Ectodermal cell (in vitro differentiated cells): Measurements from ENCODE around the gene EFNA1. TPM values are rescaled to one million over a fixed set of nuclear protein-coding genes. Genes with fewer than 3 reads are reported as not detected.
A peak's percentile ranks its signal among the peaks of the same experiment; 100 is the strongest.

Experiments
- H3K27ac ChIP-seq: 2 replicates; pipeline ENCODE4 v1.7.0; 2013; ENCODE audit warnings: mild to moderate bottlenecking, low read depth, low read length; ENCODE audit not compliant: insufficient read depth, poor library complexity, severe bottlenecking
- H3K27me3 ChIP-seq: 2 replicates; pipeline ENCODE4 v1.7.0; 2013; ENCODE audit warnings: mild to moderate bottlenecking, low read length; ENCODE audit not compliant: insufficient read depth, control insufficient read depth, poor library complexity, severe bottlenecking
- H3K36me3 ChIP-seq: one replicate; pipeline ENCODE4 v1.7.0; 2013; ENCODE audit warnings: low read length; ENCODE audit not compliant: control insufficient read depth, insufficient read depth
- H3K4me1 ChIP-seq: one replicate; pipeline ENCODE4 v1.7.0; 2013; ENCODE audit warnings: low read length; ENCODE audit not compliant: control insufficient read depth, insufficient read depth
- H3K4me3 ChIP-seq: 2 replicates; pipeline ENCODE4 v1.7.0; 2013; ENCODE audit warnings: low read depth, low read length, control low read depth; ENCODE audit not compliant: insufficient read depth
- H3K9me3 ChIP-seq: 2 replicates; pipeline ENCODE4 v1.7.0; 2013; ENCODE audit warnings: mild to moderate bottlenecking, low read length, moderate library complexity; ENCODE audit not compliant: control insufficient read depth
- WGBS, 2 experiments: methylation state at CpG; one replicate each; pipeline ENCODE4 v1.1.7; 2013; ENCODE audit warnings: missing lambda C conversion rate in 2 of 2; 5-methylcytosine and 5-hydroxymethylcytosine counted together
- polyA plus RNA-seq, 4 experiments: library from polyadenylated mRNA; stranded (reverse); fragments of 50-300 nt; gene quantifications; one replicate each; pipeline ENCODE4 v1.2.3, GENCODE V29; 2013

The EFNA1 gene, protein sequence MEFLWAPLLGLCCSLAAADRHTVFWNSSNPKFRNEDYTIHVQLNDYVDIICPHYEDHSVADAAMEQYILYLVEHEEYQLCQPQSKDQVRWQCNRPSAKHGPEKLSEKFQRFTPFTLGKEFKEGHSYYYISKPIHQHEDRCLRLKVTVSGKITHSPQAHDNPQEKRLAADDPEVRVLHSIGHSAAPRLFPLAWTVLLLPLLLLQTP
- polyA plus RNA-seq (2013, experiment 1 of 4), result 2.1 TPM
- polyA plus RNA-seq (2013, experiment 2 of 4), result 2.9 TPM
- polyA plus RNA-seq (2013, experiment 3 of 4), result 2.2 TPM
- polyA plus RNA-seq (2013, experiment 4 of 4), result 2.9 TPM

DNA sequence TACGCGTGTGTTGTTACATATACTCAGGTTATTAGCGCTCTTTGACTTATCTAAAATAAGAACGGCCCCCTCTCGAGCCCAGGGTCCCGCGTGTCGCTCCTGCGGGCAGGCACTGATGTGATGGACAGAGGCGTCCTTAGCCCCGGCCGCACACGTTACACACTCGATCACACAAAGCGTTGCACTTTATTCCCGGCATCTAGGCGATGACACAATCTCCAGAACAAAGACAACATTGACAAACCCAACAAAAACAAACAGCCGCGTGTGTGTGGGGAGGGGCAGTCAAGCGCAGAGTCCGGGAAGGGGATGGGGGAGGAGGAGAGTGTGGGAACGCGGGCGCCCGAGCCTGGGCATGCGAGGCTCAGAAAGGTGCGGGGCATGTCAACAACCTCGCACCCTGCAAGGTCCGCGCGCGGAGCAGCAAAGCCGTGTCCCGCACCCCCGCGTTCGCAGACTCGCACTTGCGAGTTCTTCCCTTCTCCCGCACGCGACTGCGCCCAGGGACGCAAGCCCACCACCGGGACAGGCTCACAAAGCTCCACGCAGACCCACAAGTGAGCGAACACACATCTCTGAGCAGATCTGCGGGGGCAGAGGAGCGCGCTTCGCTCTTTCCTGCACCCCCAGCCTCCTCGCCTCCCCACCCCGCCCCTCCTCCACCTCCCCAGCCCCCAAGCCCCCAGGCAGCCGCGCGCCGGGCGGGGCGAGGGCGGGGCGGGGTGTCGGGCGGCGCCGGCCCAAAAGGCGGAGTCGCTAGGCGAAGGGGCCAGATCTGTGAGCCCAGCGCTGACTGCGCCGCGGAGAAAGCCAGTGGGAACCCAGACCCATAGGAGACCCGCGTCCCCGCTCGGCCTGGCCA lies at the start of gene EFNA1:
EFNA1 (plus strand) TSS at position 772 of the 862 bp plus-strand sequence. CDS start 102 bp downstream, outside the sequence.
- Histone ChIP-seq H3K36me3 (no peaks in the 10 kb centered on the region), H3K4me1 (peaks cover 57% of the 10 kb centered on the region), H3K27me3 (peaks cover 71% of the 10 kb centered on the region), H3K4me3 (peak within 1 kb of the TSS; percentile 39), H3K9me3 (no peaks in the 10 kb centered on the region), H3K27ac (no peak within 1 kb of the TSS)
- WGBS, 2 experiments, result 0 to 1% methylated on average over 75 of the region's 76 CpGs

- 1 to 2% methylated on average over 59 of the region's 59 CpGs for WGBS, 2 experiments
- Histone ChIP-seq H3K27me3 (peaks cover 69% of the 10 kb centered on the region), H3K4me1 (peaks cover 41% of the 10 kb centered on the region), H3K27ac (no peak within 1 kb of the TSS), H3K36me3 (no peaks in the 10 kb centered on the region), H3K4me3 (peak within 1 kb of the TSS; percentile 51), H3K9me3 (no peaks in the 10 kb centered on the region)
These were observed 49.0 kb upstream of the EFNA1 start, which contains the start of gene EFNA3 for GRCh38 chr1:155078469-155079209. Gene EFNA3 (plus strand): TSS chr1:155078837. CDS start chr1:155078942, 105 bp downstream.

DNA sequence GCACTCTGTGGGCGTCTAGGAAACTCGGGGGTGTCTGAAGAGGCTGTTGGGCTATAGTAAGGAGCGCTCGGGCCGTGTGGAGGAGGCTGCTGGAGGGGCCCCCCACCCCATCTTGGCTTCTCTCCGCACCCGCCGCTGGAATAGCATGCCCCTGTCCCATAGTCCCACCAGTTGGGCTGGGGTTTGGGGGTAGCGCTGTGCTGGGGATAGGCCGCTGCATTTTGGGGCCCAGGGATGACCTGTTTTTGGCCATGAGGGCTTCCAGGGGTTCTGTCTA lies 48.5 kb upstream of the EFNA1 start:
- Histone ChIP-seq H3K4me3 (peak overlapping the region; percentile 51), H3K36me3 (no peaks in the 10 kb centered on the region), H3K4me1 (peaks cover 43% of the 10 kb centered on the region), H3K9me3 (no peaks in the 10 kb centered on the region), H3K27me3 (peaks cover 74% of the 10 kb centered on the region), H3K27ac (no peak overlapping the region)
- 8 to 12% methylated on average over 10 of the region's 10 CpGs for WGBS, 2 experiments

- Histone ChIP-seq H3K27ac (no peak overlapping the region), H3K36me3 (no peaks in the 10 kb centered on the region), H3K4me3 (peak overlapping the region; percentile 51), H3K9me3 (no peaks in the 10 kb centered on the region), H3K4me1 (peaks cover 46% of the 10 kb centered on the region), H3K27me3 (peaks cover 75% of the 10 kb centered on the region)
- WGBS, 2 experiments, result 2% methylated on average over 65 to 67 of the region's 67 CpGs
These were observed 48.0 kb upstream of the EFNA1 start for GRCh38 chr1:155079487-155080311.

DNA sequence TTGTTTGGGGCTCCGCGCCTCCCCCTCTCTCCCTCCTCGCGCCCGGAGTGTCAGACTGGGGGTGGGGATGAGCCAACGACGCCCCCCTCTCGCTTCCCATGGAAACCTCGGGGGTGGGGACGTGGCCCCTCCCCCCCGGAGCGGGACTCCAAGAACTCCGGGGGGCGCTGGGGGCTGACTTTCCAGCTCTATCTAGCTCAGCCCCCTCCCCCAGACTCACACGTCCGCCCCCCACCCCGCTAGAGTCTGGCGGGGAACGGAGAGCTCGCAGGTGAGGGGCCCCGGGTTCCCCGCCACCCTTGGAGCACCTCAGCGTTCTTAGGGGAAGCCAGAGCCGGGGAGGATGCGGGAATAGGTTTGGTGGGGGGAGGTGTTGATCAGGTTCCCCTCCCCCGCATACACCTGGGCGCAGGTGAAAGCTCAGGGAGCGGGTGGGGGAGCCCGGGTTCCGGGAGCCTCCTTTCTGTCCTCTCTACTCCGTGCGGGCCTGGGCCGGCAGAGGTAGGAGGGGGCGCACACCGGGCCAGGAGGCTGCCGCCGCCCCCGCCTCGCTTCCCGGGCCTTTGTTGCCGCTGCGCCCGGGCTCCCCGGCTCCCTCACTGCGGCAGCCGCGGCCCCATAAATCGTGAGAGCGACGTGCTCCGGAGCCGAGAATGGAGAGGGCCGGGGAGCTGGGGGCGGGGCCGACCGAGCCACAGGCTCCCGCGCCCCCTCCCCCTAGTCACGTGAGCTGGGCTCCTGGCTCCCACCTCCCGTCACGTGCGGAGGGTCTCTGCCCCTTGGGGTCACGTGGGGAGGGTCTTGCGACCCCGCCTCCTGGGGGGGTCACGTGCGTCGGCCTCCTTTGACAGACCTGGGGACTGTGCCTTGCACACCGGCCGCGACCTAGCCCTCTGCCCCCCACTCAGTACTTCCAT lies 47.1 kb upstream of the EFNA1 start:
- no peaks in the 10 kb centered on the region for H3K9me3 ChIP-seq
- 0 to 1% methylated on average over 70 to 71 of the region's 71 CpGs for WGBS, 2 experiments
- H3K36me3 ChIP-seq, result no peaks in the 10 kb centered on the region
- peak overlapping the region; percentile 51 for H3K4me3 ChIP-seq
- no peak overlapping the region for H3K27ac ChIP-seq
- peaks cover 46% of the 10 kb centered on the region for H3K4me1 ChIP-seq
- H3K27me3 ChIP-seq, result peaks cover 72% of the 10 kb centered on the region

GRCh38 chr1:155081472-155082300 lies 46.0 kb upstream of the EFNA1 start:
- Histone ChIP-seq H3K4me3 (peak overlapping the region; percentile 5), H3K4me1 (peaks cover 54% of the 10 kb centered on the region), H3K27ac (no peak overlapping the region), H3K36me3 (no peaks in the 10 kb centered on the region), H3K27me3 (peaks cover 78% of the 10 kb centered on the region), H3K9me3 (no peaks in the 10 kb centered on the region)
- WGBS, 2 experiments, result 1 to 2% methylated on average over 68 of the region's 68 CpGs

DNA sequence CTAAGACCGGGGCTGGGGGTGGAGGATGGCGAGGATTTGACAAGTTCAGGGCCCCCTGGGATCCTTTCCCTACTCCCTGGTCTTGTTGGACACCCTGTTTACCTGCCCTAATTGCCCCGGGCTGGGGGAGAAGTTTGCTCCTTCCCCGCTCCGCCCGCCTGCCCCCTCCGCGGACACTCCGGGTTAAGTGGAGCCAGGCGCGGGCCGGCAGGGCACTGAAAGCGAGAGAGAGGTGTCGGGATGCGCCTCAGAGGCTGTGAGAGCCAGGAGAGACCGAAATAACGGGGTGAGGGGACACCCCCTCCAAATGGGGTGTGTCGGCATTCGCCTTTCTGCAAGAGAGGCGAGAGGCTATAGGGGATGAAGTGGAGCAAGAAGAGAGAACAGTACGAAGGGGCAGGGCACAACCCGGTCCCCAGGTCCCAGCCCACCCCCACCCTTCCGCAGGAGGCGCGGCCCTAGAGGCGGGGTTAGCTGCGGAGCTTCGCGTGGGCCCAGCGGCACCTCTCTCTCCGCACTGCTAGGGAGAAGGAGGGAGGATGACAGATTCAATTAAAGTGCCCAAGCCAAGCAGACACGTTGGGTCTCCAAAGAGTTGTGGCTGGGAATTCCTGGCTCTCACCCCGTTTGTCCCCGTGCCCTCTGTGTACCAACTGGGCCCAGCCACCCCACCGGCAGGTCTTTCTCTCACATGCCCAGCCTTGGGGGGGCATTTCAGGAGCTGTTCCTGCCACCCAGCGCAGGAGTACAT lies 45.2 kb upstream of the EFNA1 start:
- Histone ChIP-seq H3K4me3 (peak overlapping the region; percentile 5), H3K9me3 (no peaks in the 10 kb centered on the region), H3K27me3 (peaks cover 79% of the 10 kb centered on the region), H3K27ac (no peak overlapping the region), H3K36me3 (no peaks in the 10 kb centered on the region), H3K4me1 (peaks cover 55% of the 10 kb centered on the region)
- 7 to 9% methylated on average over 36 of the region's 36 CpGs for WGBS, 2 experiments

DNA sequence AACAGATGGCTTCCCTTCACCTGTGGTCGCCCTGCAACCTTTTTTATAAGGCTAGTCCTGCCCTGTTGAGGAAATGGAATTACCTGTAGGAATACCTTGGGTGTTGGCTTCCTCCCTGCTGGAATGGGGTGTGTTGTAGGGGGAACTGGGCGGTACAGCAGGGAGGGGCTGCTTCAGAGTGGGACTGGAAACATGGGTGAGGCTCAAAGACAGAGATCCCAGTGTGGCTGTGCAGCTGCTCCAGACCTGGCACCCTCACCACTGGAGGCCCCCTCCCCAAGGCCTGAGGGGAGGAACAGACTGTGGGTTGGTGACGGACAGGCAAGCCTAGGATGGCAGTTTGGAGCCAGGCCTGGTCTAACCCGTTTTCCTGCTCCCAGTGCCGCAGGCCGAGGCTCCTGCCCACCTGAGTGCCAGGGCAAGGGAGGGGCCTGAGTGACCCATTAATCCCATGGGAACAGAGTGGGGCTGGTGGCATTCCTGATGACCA lies 44.6 kb upstream of the EFNA1 start:
- no peaks in the 10 kb centered on the region for H3K36me3 ChIP-seq
- H3K27me3 ChIP-seq, result peaks cover 73% of the 10 kb centered on the region
- WGBS, 2 experiments, result 66 to 68% methylated on average over 6 of the region's 6 CpGs
- peaks cover 55% of the 10 kb centered on the region for H3K4me1 ChIP-seq
- H3K9me3 ChIP-seq, result no peaks in the 10 kb centered on the region
- no peak overlapping the region for H3K4me3 ChIP-seq
- H3K27ac ChIP-seq, result no peak overlapping the region
